Choroid plexus epithelial cell (primary cell): ENCODE measurements around the gene COL7A1.

Experiments
- DNase-seq: peaks from one replicate; pipeline ENCODE4 v3.0.0-alpha.2; 2010; ENCODE audit warnings: low read depth
- H3K4me3 ChIP-seq: 2 replicates; pipeline ENCODE4 v1.5.1; 2011; ENCODE audit warnings: low read depth, mild to moderate bottlenecking, control low read depth, low read length, moderate library complexity
- CTCF ChIP-seq: conservative IDR thresholded peaks from 2 replicates; pipeline ENCODE4 v1.5.1; 2011; ENCODE audit warnings: low read depth, mild to moderate bottlenecking, control low read depth, inconsistent platforms, low read length, moderate library complexity

Gene COL7A1

GRCh38 chr3:48596676-48597407 lies 1.7 kb upstream of the COL7A1 start:
- TF ChIP-seq CTCF = no peak
- no peak overlapping the region for H3K4me3 ChIP-seq
- DNase-seq = no peak

DNA sequence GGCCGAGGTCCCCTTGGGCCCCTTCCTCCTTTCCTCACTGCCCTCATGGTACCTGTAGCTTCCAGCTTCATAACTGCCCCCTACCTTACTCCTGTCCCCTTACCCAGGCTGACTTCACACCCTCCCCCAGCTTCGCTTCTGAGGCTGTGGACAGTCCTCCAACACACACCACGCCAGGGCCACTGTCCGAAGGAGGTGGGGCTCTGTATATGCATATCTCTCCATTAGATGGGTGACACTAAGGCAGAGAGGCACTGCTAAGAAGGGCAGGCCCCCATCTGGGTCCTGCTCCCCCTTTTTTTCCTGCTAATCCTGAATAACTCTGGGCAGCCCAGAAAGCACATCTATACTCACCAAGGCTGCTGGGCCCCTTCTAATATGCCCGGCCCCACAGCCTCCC lies 1.0 kb upstream of the COL7A1 start:
- TF ChIP-seq CTCF = no peak
- H3K4me3 ChIP-seq = no peak overlapping the region
- DNase-seq = no peak

DNA sequence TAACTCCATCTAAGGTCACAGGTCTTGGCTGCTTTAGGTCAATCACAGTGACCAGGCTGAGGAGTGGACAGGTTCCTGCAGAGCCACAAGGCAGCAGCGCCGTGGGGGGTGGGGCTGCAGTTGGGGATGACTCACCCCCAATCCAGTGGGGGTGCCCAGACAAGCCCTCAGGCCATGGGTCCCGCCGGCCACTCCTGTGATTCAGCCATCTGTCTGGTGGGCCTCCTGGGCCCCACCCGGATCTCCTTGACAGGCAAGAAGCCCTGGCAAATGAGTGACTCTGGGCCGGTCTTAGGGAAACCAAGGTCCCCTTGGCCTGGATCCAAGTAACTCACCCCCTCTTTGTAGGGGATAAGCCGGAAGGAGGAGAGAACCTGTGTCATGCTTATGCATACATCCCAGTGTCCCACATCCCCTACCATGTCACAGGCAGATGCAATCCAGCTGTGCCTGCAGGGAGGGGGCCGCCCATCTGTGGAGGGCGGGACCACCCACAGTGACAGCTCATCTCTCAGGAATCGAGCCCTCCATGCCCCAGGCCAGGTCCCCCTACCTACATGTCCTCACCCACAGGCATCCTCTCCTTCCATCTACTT lies 495 bp upstream of the COL7A1 start:
- peak; percentile 91 for DNase-seq
- no peak for TF ChIP-seq CTCF
- peak overlapping the region; percentile 63 for H3K4me3 ChIP-seq

- peak; percentile 26 for DNase-seq
- no peak for TF ChIP-seq CTCF
- H3K4me3 ChIP-seq = peak overlapping the region; percentile 63
These were observed 596 bp downstream of the COL7A1 start for GRCh38 chr3:48594417-48595049.

- DNase-seq = no peak
- no peak for TF ChIP-seq CTCF
- peak overlapping the region; percentile 63 for H3K4me3 ChIP-seq
These were observed 1.8 kb downstream of the COL7A1 start for GRCh38 chr3:48593337-48593736.

GRCh38 chr3:48592519-48593087 lies 2.5 kb downstream of the COL7A1 start:
- H3K4me3 ChIP-seq = no peak overlapping the region
- TF ChIP-seq CTCF = no peak
- DNase-seq = no peak
